Breast epithelium (tissue), 4 donors: Measurements from ENCODE around the gene SULT1C2. TPM values are rescaled to one million over a fixed set of nuclear protein-coding genes. Genes with fewer than 3 reads are reported as not detected.
"Not testable (repeated sequence)": the region's sequence is repeated elsewhere in the genome, so short reads cannot be mapped to it uniquely, and the experiment has no call there.

Source experiments
- DNase-seq, 2 donors: peaks; one replicate each; pipeline ENCODE4 v3.0.0-alpha.2; 2019; ENCODE audit warnings: low spot score in 2 of 2
- H3K27ac ChIP-seq, 2 donors: fragments of 200-600 bp; sonication (generic) in 1 of 2; one replicate each; pipeline ENCODE4 v1.5.1; 2016 to 2019; ENCODE audit warnings: mild to moderate bottlenecking in 1 of 2
- H3K27me3 ChIP-seq, 2 donors: fragments of 200-600 bp; sonication (generic) in 1 of 2; one replicate each; pipeline versions ENCODE4 v1.5.1 to v1.6.0; 2017 to 2019; ENCODE audit warnings: control low read depth in 1 of 2, mild to moderate bottlenecking in 1 of 2
- H3K36me3 ChIP-seq: fragments of 200-600 bp; one replicate; pipeline ENCODE4 v1.5.1; 2019
- H3K4me1 ChIP-seq, 2 donors: fragments of 200-600 bp; sonication (generic); one replicate each; pipeline ENCODE4 v1.5.1; 2016 to 2019; ENCODE audit warnings: control low read depth in 1 of 2
- H3K4me3 ChIP-seq, 3 donors: fragments of 200-600 bp; sonication (generic); 1 replicate in 2 of 3; 2 replicates in 1 of 3; pipeline ENCODE4 v1.5.1; 2016 to 2019; ENCODE audit warnings: mild to moderate bottlenecking in 3 of 3, moderate library complexity in 2 of 3
- H3K9me3 ChIP-seq, 2 donors: fragments of 200-600 bp; sonication (generic) in 1 of 2; one replicate each; pipeline ENCODE4 v1.5.1; 2016 to 2019; ENCODE audit warnings: control low read depth in 1 of 2
- CTCF ChIP-seq, 3 donors: fragments of 450-650 bp; IDR thresholded peaks; one replicate each; pipeline ENCODE4 v1.5.1; 2016 to 2017; ENCODE audit warnings: antibody characterized with exemption in 3 of 3, mild to moderate bottlenecking in 3 of 3, moderate library complexity in 3 of 3
- POLR2A ChIP-seq: fragments of 450-650 bp; IDR thresholded peaks from one replicate; pipeline ENCODE4 v1.6.1; 2016; ENCODE audit warnings: antibody characterized with exemption, mild to moderate bottlenecking, moderate library complexity
- POLR2AphosphoS5 ChIP-seq, 3 donors: sonication (generic); formaldehyde crosslinking; IDR thresholded peaks; one replicate each; pipeline ENCODE4 v1.6.1; 2017; ENCODE audit warnings: antibody characterized with exemption in 3 of 3
- intact Hi-C: fragments of 100-400 bp; cut with DNase I; formaldehyde crosslinking; loops from one replicate; pipeline ENCODE4 v1.15.1; 2023; ENCODE audit warnings: low total_unique reads
- total RNA-seq, 3 donors: library from RNA; depleted of rRNA; stranded (reverse); fragments of >200 nt; gene quantifications; one replicate each; pipeline ENCODE4 v1.1.0, GENCODE V29; 2016

SULT1C2 gene
- total RNA-seq, 3 donors from 2014 or later = 1.2 to 1.9 TPM; not detected in 1

- intact Hi-C loops = no loop called here
- Histone ChIP-seq H3K9me3 (peaks cover 0 to 3% of the 10 kb centered on the region in 2 donors), H3K4me1 (no peaks in the 10 kb centered on the region), H3K27ac (no peak overlapping the region), H3K36me3 (no peaks in the 10 kb centered on the region), H3K27me3 (no peaks in the 10 kb centered on the region), H3K4me3 (no peak overlapping the region)
- no peak for DNase-seq
- TF ChIP-seq POLR2AphosphoS5 (IDR thresholded peaks at IDR 0.05) (no peak), CTCF (IDR thresholded peaks at IDR 0.05) (no peak), POLR2A (no peak)
These were observed 10.1 kb upstream of the SULT1C2 start for GRCh38 chr2:108278631-108279030.

- intact Hi-C loops = no loop called here
- DNase-seq = no peak
- no peak overlapping the region for H3K27ac ChIP-seq
- no peaks in the 10 kb centered on the region for H3K36me3 ChIP-seq
- H3K27me3 ChIP-seq = no peaks in the 10 kb centered on the region
- H3K4me3 ChIP-seq = no peak overlapping the region
- TF ChIP-seq CTCF (IDR thresholded peaks at IDR 0.05) (no peak), POLR2A (no peak), POLR2AphosphoS5 (IDR thresholded peaks at IDR 0.05) (no peak)
- no peaks in the 10 kb centered on the region for H3K4me1 ChIP-seq
- peaks cover 0 to 3% of the 10 kb centered on the region in 2 donors for H3K9me3 ChIP-seq
These were observed 9.2 kb upstream of the SULT1C2 start for GRCh38 chr2:108279468-108279867.

GRCh38 chr2:108280466-108280865 is 8.2 kb upstream of the SULT1C2 start:
- intact Hi-C loops = no loop called here
- Histone ChIP-seq H3K4me3 (no peak overlapping the region), H3K27ac (no peak overlapping the region), H3K36me3 (no peaks in the 10 kb centered on the region), H3K9me3 (peaks cover 0 to 3% of the 10 kb centered on the region in 2 donors), H3K4me1 (no peaks in the 10 kb centered on the region), H3K27me3 (no peaks in the 10 kb centered on the region)
- TF ChIP-seq CTCF (IDR thresholded peaks at IDR 0.05) (no peak), POLR2AphosphoS5 (IDR thresholded peaks at IDR 0.05) (no peak), POLR2A (no peak)
- no peak for DNase-seq

- H3K4me1 ChIP-seq, intact Hi-C loops, DNase-seq: not testable (repeated sequence)
These were observed 4.1 kb upstream of the SULT1C2 start for GRCh38 chr2:108284566-108284965.

GRCh38 chr2:108285616-108286015 is 3.1 kb upstream of the SULT1C2 start:
- no peak overlapping the region for H3K27ac ChIP-seq
- DNase-seq = no peak
- peaks cover 0 to 3% of the 10 kb centered on the region in 2 donors for H3K9me3 ChIP-seq
- no peaks in the 10 kb centered on the region for H3K4me1 ChIP-seq
- TF ChIP-seq POLR2A = no peak
- no peak for TF ChIP-seq POLR2AphosphoS5 (IDR thresholded peaks at IDR 0.05)
- TF ChIP-seq CTCF (IDR thresholded peaks at IDR 0.05) = no peak
- intact Hi-C loops = no loop called here
- no peaks in the 10 kb centered on the region for H3K36me3 ChIP-seq
- no peaks in the 10 kb centered on the region for H3K27me3 ChIP-seq
- H3K4me3 ChIP-seq = no peak overlapping the region

More at GRCh38 chr2:108284566-108284965, 4.1 kb upstream of the SULT1C2 start:
- not testable (repeated sequence) for H3K27me3 ChIP-seq, H3K4me3 ChIP-seq, H3K9me3 ChIP-seq, H3K27ac ChIP-seq, H3K36me3 ChIP-seq

- Histone ChIP-seq H3K9me3 (peaks cover 0 to 3% of the 10 kb centered on the region in 2 donors), H3K27ac (no peak overlapping the region), H3K36me3 (no peaks in the 10 kb centered on the region), H3K4me3 (no peak overlapping the region), H3K27me3 (no peaks in the 10 kb centered on the region), H3K4me1 (no peaks in the 10 kb centered on the region)
- intact Hi-C loops = no loop called here
- no peak for DNase-seq
- TF ChIP-seq POLR2AphosphoS5 (IDR thresholded peaks at IDR 0.05) = no peak
These were observed 1.5 kb upstream of the SULT1C2 start for GRCh38 chr2:108287169-108287568.
